Dedifferentiated amniotic fluid mesenchymal stem cell (primary cell): Measurements from ENCODE around the gene SLC23A3.

ENCODE experiments used
- DNase-seq: peaks from one replicate; pipeline ENCODE4 v3.0.0-alpha.2; 2016; ENCODE audit errors: extremely low spot score

The SLC23A3 gene

DNA sequence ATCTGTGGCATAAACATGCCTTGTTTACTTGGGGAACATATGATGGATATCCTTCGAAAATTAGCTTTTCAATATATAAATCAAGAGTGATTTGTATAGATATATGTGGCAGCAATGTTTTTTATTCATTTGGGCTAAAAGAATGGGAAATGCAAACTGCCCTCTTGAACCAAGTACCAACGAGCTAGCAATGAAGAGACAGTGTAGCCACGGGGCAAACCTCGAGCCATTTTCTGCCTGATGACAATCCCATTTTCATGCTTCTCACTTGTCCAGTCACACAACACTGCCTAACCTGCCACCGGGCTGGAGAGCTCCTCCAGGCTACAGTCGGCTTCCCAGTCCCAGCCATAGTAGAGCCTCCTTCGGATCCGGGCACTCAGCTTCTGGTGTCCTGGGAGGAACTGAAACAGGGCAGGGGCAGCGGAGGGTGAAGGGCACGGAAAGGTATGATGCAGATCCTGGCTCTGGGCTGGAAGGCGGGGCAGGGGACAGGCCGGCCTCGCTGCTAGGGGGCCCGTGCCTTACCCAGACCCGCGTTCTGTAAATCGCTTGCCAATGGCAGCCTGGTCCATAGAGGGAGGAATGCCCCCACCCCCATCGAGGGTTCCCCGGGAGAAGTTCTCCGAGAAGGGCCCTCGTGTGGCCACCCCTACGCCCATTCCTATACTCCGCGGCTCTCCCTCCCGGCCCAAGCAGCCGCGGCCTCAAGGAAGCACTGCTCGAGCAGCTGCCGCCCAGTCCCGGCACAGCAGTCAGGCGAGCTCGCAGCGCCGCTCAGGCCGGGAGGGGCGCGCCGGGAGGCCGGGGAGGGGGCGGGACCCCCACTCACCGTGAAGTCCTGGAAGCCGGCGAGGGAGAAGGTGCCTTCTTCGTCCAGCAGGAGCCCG, 6.3 kb upstream of the SLC23A3 start:
- DNase-seq = peak; percentile 25

DNA sequence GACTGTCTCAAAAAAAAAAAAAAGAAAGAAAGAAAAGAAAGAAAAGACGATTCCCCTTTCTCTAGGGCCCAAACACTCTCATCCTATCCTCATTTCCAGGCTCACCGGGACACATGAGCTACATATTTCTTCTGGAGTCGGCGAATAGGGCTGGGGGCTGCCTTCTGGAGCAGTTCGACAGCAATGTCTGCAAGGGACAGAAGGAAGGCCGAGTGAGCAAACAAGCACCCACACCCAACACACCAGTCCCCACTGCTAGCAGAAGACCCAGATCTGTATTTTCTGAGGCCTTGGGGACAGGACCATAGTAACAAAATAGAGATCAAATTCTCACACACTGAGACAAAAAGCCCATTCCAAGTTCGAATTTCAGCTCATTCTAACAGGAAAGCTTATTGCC, 5.7 kb upstream of the SLC23A3 start:
- no peak for DNase-seq

DNA sequence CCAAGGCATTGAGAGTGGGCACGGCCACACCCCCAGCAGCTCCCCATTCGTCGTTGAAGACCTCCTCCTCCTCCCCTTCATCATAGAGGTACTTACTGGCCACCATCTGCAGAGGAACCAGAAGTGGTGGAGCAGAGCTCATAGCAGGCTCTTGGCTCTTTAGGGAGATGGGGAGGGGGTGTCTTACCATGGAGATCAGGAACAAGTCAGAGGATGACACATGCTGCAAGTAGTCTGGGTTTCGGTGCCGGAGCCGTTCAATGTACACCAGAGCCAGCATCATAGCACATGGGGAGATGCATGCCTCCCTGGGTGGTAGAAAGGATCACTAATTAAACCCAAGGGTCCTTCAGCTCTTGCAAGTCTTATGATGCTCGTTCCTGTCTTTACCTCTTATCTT, 5.0 kb upstream of the SLC23A3 start:
- no peak for DNase-seq

DNA sequence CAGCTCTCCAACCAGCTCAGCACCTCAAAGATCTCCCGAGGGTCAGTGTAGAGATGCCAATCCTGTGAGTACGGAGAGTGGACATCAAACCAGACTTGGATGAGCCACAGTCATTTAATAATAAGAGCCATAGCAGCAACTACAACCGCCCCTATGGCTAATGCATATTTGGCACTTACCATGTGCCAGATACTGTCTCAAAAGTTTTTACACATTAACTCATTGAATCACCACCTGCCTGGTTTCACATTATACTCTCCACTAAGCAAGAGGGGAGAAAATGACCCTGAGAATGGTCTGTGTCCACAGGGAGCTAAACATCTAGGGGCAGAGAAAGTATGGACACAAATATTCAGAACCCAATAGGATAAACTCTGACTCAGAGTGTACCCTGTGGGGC, 4.3 kb upstream of the SLC23A3 start:
- no peak for DNase-seq

DNA sequence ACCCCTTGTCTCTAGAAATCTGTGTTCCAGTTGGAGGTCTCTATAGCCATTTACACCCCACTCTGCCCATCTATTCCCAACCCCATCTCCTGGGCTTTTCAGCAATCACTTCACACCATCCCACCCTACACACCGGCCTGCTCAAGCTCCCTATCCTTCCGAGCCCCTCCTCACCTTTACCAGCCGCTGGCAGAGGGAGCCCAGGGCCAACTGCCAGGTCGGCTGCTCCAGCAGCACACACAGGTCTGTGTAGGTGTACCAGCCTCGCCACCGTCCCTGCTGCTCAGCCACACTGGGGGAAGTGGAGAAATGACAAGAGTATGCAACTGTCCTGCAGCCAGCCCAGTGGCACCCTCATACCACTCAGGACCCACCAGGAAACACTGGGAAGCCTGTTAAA, 3.3 kb upstream of the SLC23A3 start:
- no peak for DNase-seq

DNA sequence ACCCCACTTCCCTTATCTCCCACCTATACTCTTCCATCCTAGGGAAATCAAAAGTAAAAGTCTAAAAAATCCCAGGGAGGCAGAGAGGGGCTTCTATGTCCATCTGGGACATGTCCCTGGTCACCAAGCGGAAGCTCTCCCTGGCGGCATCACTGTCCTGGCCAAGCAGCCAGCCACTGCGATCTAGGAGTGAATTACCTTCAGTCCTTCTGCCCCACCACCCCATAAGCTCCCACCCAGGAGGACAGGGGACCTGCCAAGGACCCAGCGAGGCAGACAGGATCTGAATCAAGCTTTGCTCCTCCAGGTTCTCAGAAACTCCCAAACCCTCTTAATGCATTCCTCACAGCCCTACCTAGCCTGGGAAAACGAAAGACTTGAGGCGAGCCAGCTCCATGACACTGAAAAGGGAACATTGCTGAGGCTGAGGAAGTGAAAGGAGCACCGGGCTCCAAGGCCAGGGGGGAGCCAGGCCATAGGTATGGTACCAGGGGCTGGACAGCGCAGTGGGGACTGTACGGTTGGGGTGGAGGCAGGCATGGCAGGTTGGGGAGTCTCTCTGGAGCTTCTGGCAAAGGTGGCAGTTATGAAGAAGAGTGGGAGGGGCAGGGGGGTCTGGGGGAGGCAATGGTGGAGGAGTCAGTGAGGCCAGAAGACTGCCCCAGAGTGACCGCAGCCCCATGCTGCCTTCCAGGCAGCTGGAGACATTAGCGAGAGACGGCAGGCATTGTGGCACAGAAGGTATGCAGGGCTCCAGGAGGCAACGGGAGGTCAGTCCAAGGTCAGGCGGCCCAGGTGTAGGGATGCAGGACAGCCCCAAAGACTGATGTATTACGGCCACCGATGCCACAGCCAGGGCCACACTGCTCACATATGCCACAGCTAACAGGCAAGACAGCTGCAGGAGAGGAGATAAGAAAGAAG, 2.7 kb upstream of the SLC23A3 start:
- DNase-seq = no peak

DNA sequence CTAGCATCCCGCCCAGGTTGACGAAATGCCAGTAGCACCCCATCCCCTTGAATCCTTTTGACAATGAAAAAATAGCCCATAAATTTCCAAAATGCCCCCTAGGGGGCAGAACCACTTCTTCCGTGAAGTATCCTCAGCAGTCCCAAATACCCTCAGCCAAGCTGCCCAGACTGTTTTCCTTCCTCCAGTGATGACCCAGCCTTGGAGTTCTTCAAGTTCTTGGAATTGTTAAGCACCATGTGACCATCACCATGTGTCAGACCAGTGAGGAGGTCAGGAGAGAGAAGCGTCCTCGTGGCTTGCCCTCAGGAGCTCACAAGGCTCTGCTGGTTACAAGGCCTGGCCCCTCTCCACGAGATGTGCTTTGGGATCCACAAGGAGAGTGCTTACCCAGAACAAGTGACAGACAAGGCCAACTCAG, 1.4 kb upstream of the SLC23A3 start:
- DNase-seq = peak; percentile 64

DNA sequence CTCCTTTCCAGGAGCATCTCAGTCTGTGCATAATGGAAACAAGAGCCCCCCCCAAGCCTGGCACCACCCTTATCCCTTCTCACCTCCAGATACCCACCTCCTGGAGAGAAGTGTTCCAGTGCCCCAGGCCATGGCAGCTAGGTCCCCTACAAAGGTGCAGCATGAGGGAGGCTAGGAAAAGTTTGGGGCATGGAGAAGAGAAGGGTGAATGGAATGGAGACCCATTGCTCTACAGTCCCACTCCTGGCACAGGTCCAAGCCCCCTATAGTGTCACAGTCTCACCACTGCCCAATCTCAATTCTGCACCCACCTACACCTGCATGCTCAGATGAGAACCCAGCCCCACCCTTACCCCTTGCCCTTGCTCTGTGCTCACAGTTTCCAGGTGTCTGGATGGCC, 897 bp downstream of the SLC23A3 start:
- no peak for DNase-seq

DNA sequence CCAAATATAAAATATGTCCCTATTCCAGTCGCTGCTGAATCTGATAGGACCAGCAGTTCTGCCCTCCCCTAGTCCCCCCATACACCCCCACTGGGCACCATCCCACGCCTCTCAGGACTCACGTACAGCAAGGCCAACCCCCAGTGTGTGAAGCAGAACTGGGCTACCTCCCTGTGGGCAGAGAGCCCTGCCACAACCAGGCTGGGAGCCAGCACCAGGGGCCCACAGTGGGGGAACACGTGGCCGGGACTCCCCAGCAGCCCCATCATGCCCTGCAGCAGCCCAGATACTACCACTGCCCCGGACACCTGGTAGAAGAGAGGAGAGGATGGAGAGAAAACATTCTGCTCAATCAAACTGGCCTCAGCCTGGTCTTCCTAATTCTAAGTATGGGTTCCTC, 1.3 kb downstream of the SLC23A3 start:
- no peak for DNase-seq

DNA sequence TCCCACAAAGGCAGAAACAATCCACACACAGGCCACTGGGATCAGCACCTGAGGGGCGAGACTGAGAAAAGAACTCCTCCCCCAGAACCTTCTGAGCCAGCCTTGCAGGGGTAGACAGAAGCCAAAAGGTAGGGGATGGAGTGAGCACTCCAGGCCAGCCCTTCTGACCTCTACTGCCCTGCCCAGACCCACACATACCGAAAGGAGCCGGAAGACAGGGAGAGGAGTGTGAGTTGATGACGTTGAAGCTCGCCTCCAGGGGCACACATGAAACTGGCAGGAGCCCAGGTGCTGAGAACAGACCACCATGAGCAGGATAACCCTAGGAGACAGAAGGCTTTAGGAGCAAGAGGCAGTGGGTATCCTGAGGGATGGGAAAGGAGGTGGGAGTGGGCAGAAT, 1.8 kb downstream of the SLC23A3 start:
- no peak for DNase-seq

DNA sequence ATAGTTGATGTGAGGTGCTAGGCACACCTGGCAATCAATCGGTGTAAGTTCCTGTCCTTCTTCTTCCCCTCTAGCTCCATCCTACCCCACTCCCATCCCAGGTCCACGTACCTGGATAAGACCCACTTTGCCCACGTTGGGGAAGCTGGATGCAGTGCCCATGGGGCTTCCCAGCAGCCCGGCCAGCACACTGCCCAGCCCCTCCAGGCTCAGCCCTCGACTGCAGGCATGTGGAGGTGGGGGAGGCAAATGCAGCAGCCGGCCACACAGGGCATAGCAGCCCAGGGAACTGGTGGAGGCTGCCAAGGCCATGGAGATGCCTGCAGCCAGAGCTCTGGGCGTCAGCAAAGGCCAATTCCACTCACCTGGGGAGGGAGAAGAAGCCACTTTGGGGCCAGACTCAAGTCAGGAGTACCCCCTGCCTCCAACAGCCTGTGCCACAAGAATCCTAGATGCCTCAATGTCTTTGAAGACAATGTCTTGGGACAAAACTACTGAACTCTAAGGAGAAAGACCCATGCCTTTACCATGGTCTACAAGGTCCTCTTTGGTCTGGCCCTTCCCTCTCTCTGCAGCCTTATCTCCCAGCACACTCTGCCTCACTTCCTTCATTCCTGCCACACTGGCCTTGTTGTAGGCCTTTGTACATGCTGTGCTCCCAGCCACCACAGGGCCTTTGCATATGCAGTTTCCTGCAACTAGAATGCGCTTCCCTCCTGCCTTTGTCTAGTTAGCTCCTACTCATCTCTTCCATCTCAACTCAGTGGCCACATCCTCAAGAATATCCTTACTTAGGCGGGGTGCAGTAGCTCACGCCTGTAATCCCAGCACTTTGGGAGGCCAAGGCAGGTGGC, 4.5 kb downstream of the SLC23A3 start:
- DNase-seq = no peak

DNA sequence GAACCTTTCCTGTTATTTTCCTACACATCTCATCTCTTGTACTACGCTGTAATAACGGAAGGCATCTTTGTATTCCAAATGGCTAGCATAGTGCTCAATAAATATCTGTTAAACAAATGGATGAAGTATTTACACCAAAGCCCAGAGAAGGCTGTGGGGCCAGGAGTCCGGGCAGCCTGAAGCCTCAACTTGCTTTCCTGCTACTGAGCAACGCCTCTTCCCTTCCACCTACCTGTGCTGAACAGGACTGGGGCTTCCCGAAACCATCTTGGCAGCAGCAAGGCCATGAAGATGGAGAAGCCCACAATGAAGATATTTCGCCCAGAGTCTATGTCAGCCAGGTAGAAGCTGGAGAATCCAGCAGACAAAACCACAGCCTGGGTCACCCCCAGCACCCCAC, 6.7 kb downstream of the SLC23A3 start:
- no peak for DNase-seq

DNA sequence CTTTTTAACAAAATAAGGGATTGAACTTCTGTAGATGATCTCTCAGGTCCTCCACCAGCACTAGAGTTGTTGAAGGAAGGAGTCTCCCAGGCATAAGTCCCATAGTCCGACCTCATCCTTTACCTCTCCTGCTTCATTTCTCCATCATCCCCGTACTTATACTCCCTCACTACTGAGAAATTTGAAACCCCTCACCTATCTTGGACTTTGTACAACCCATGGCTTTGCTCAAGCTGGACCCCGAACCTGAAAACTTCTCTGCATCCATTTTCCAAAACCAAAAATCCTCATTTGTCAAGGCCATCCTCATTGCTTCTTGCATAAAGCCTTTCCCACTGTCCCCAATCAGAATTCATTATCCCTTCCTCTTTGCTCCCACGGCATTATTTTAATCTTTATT, 8.7 kb downstream of the SLC23A3 start:
- no peak for DNase-seq

DNA sequence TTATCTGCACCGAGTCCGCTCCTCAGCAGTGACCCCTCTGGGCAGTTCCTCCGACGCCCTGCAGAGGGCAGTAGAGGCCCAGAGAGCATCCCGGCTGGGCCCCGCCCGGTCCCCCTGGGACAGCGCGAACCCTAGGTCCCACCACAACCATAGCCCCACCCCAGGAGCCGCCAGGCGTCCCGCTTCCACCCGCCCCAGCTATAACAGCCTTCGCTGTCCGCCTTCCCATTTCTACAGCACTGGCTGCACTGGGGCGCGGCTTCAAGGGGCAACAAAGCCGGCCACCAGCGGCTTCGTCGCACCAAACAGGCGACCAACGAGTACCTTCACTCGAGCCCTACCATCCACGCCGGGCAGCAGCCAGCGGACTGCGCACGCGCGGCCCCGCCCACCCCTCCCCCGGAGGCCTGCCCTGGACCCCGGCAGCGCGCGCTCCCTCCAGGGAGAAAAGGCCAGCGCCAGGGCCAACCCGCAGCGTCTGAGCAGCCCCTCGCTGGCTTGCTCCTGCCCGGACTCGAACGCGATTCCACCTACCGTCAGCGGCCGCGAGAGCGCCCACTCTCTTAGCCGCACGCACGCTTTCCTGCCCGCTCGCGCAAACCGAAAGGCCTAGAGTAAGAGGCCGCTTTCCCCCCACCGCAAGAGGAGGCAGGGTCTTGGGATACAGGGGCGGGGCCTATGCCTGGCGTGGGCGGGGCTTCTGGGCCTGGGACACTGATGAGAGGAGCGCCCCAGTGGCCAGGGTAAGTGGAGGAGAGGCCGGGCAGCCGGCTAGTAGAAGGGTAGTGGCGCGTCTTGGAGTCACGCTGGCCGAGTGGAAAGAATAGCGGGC, 9.4 kb downstream of the SLC23A3 start, which contains the start of gene NHEJ1:
NHEJ1 (minus strand) TSS at position 630 of the 832 bp plus-strand sequence. CDS start 2,453 bp downstream, outside the sequence.
- DNase-seq = peak; percentile 93

DNA sequence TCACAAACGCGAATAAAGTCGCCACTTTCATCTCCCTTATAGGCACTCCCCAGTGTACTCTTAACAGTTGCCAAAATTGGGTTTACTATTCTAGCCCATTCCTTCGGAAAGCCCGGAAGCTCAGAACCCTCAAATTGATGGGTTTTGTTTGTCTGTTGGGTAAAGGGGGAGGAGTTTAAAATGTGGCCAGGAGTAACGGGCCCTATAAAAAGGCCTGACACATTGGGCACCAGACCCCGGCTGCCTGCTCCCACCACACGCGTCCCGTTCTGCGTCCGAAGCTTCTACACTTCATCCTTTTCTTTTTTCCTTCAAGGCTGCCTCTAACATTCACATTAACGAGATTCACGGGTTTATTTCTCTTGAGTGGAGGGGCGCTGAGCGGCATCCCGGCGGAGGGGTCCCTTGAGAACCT, 10.1 kb downstream of the SLC23A3 start:
- DNase-seq = no peak

DNA sequence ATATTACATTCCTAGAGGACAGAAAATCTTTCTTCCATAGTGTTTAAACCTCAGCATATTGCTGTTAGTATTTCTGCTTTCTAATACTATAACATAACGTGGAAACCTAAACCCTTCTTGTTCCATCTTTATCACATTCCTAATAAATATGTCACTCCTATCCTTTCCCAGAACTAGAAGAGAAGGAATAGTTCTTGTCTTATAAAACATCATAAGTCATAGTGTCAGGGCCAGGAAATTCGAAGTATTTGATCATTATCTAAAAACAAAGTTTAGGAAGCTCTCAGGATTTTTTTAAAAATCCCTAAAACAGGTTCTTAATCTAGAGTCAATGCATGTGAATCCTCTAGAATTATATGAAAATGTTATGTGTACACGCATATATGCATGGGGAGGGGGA, 11.2 kb downstream of the SLC23A3 start:
- no peak for DNase-seq

DNA sequence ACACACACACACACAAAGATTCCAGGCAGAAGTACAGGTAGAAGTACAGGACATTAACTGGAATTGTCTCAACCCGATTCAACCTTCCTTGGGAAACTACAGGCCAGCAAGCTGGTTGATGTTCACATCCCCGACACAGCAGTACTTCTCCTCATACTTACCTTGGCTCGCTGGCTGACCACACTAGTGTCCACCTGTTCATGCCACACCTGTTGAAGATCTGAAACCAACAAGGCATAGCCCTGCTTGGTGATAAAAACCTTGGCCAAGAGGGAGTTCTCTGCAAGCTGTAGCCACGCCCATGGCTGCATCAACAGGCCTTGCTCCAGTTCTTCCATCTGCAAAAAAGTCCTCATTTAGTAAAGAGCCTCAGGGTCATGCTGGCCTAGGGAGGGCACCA, 11.8 kb downstream of the SLC23A3 start:
- no peak for DNase-seq

DNA sequence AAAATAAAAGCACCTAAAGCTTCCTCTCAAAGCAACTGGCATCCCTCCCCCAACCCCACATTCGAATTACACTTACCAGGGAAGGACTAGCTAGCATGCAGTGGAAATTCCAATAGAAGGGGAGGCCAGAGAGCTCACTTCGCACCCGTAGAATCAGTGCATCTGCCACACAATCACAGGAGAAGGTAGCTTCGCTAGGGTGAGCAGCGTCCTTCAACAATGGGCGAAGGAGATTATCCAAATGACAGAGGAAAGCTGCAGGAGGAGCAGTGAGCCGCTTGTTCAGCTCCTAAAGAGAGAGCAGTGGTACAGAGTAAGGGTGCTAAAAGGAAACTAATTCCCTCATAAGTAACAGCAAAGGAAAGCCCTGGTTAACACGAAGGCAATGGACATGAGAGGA, 12.4 kb downstream of the SLC23A3 start:
- DNase-seq = no peak

DNA sequence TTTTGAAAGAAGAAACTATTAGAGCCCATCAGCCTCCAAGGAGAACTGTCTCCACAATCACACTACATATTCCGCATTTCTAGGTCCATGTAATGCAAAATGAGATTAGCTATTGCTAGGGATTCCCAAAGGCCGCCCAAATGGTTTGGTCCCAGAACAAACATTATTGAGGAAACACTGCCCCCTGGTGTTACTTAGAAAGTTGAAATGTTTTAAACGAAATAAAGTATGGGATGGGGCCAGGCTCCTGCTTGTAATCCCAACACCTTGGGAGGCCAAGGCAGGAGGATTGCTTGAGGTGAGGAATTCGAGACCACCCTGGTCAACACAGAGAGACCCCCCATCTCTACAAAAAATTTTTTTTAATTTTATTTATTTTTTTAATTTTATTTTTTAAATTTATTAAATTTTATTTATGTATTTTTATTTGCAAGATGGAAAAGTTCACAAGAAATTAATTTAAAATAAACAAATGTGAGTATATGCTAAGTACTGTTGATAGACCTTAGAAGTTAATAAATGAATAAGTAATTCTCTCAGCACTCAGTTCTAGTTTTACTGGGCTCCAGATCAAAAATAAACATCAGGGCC, 14.7 kb downstream of the SLC23A3 start:
- peak; percentile 80 for DNase-seq

DNA sequence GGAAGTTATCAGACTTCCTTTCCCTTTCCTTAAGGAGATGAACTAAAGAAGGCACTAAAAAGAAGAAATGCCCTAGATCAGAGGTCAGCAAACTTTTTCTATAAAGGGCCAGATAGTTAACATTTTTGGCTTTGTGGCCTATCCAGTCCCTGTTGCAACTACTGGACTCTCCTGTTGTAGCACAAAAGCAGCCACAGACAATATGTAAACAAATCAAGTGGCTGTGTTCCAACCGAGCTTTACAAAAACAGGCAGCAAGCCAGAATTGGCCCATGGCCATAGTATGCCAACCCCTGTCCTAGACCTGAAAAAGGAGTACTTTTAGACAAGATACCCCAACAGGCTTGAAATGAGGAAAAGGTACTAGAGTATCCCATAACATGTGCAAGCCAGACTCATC, 20.2 kb downstream of the SLC23A3 start:
- DNase-seq = peak; percentile 21
